Skeletal muscle tissue (tissue), 4 donors: ENCODE data around the gene KIFC3. TPM values are rescaled to one million over a fixed set of nuclear protein-coding genes. Genes with fewer than 3 reads are reported as not detected.
A peak's percentile ranks its signal among the peaks of the same experiment; 100 is the strongest.

Source experiments
- H3K27ac ChIP-seq: one replicate; pipeline ENCODE4 v1.7.0; 2013; ENCODE audit warnings: mild to moderate bottlenecking, low read depth, low read length, inconsistent platforms
- H3K27me3 ChIP-seq, 3 donors: one replicate each; pipeline ENCODE4 v1.7.0; 2013; ENCODE audit warnings: low read length in 3 of 3; ENCODE audit not compliant: control insufficient read depth in 3 of 3, insufficient read depth in 3 of 3
- H3K36me3 ChIP-seq, 3 donors: one replicate each; pipeline ENCODE4 v1.7.0; 2013; ENCODE audit warnings: low read length in 3 of 3; ENCODE audit not compliant: control insufficient read depth in 3 of 3, insufficient read depth in 3 of 3
- H3K4me1 ChIP-seq, 3 donors: one replicate each; pipeline ENCODE4 v1.7.0; 2013; ENCODE audit warnings: low read length in 3 of 3, mild to moderate bottlenecking in 3 of 3; ENCODE audit not compliant: control insufficient read depth in 3 of 3, insufficient read depth in 3 of 3
- H3K4me3 ChIP-seq, 3 donors: one replicate each; pipeline ENCODE4 v1.7.0; 2013; ENCODE audit warnings: low read length in 3 of 3
- H3K9ac ChIP-seq, 3 donors: one replicate each; pipeline ENCODE4 v1.7.0; 2013; ENCODE audit warnings: low read length in 3 of 3, mild to moderate bottlenecking in 3 of 3, moderate library complexity in 2 of 3, low read depth in 1 of 3
- H3K9me3 ChIP-seq, 3 donors: one replicate each; pipeline ENCODE4 v1.7.0; 2013; ENCODE audit warnings: low read length in 3 of 3; ENCODE audit not compliant: control insufficient read depth in 3 of 3
- total RNA-seq: library from RNA; depleted of rRNA; stranded (reverse); fragments of >200 nt; gene quantifications from one replicate; pipeline ENCODE4 v1.2.3, GENCODE V29; 2014
- donor health status: Osteomylitis.

KIFC3 gene
- total RNA-seq, 1 donor from 2014 or later, result 9.9 TPM

GRCh38 chr16:57825298-57826044, 23.2 kb upstream of the KIFC3 start:
- H3K36me3 ChIP-seq, result no peaks in the 10 kb centered on the region
- no peaks in the 10 kb centered on the region for H3K9me3 ChIP-seq
- no peak overlapping the region for H3K27ac ChIP-seq
- peaks cover 24 to 31% (median 29%) of the 10 kb centered on the region in 3 donors for H3K4me1 ChIP-seq
- H3K27me3 ChIP-seq, result no peaks in the 10 kb centered on the region
- H3K9ac ChIP-seq, result no peak overlapping the region
- H3K4me3 ChIP-seq, result no peak overlapping the region

GRCh38 chr16:57824888-57825287, 22.6 kb upstream of the KIFC3 start:
- Histone ChIP-seq H3K36me3 (no peaks in the 10 kb centered on the region), H3K27me3 (no peaks in the 10 kb centered on the region), H3K4me1 (peaks cover 23 to 31% (median 28%) of the 10 kb centered on the region in 3 donors), H3K9ac (no peak overlapping the region), H3K4me3 (no peak overlapping the region), H3K9me3 (no peaks in the 10 kb centered on the region), H3K27ac (no peak overlapping the region)

- Histone ChIP-seq H3K4me1 (peaks cover 16 to 24% (median 22%) of the 10 kb centered on the region in 3 donors), H3K27me3 (no peaks in the 10 kb centered on the region), H3K4me3 (no peak overlapping the region), H3K36me3 (no peaks in the 10 kb centered on the region), H3K9ac (no peak overlapping the region), H3K9me3 (no peaks in the 10 kb centered on the region), H3K27ac (no peak overlapping the region)
These were observed 21.5 kb upstream of the KIFC3 start for GRCh38 chr16:57823836-57824235.

- Histone ChIP-seq H3K36me3 (no peaks in the 10 kb centered on the region), H3K27me3 (no peaks in the 10 kb centered on the region), H3K27ac (no peak overlapping the region), H3K9ac (no peak overlapping the region), H3K9me3 (no peaks in the 10 kb centered on the region), H3K4me1 (peaks cover 14 to 19% (median 17%) of the 10 kb centered on the region in 3 donors), H3K4me3 (no peak overlapping the region)
These were observed 20.6 kb upstream of the KIFC3 start for GRCh38 chr16:57822856-57823255.

- no peak overlapping the region for H3K9ac ChIP-seq
- peaks cover 7 to 13% (median 10%) of the 10 kb centered on the region in 3 donors for H3K4me1 ChIP-seq
- no peak overlapping the region for H3K27ac ChIP-seq
- no peaks in the 10 kb centered on the region for H3K27me3 ChIP-seq
- H3K9me3 ChIP-seq, result no peaks in the 10 kb centered on the region
- H3K36me3 ChIP-seq, result no peaks in the 10 kb centered on the region
- H3K4me3 ChIP-seq, result no peak overlapping the region
These were observed 19.8 kb upstream of the KIFC3 start for GRCh38 chr16:57822018-57822553.

- Histone ChIP-seq H3K4me3 (no peak overlapping the region), H3K9me3 (no peaks in the 10 kb centered on the region), H3K27me3 (no peaks in the 10 kb centered on the region), H3K4me1 (peaks cover 4 to 13% (median 9%) of the 10 kb centered on the region in 3 donors), H3K9ac (no peak overlapping the region), H3K36me3 (no peaks in the 10 kb centered on the region), H3K27ac (no peak overlapping the region)
These were observed 19.1 kb upstream of the KIFC3 start for GRCh38 chr16:57821149-57821971.

GRCh38 chr16:57818377-57819064, 16.2 kb upstream of the KIFC3 start:
- Histone ChIP-seq H3K4me1 (peaks cover 18 to 33% (median 26%) of the 10 kb centered on the region in 3 donors), H3K9me3 (no peaks in the 10 kb centered on the region), H3K27me3 (no peaks in the 10 kb centered on the region), H3K4me3 (no peak overlapping the region), H3K36me3 (no peaks in the 10 kb centered on the region), H3K9ac (no peak overlapping the region), H3K27ac (no peak overlapping the region)

GRCh38 chr16:57817680-57818079, 15.4 kb upstream of the KIFC3 start:
- H3K4me1 ChIP-seq, result peaks cover 19 to 38% (median 31%) of the 10 kb centered on the region in 3 donors
- H3K36me3 ChIP-seq, result no peaks in the 10 kb centered on the region
- no peaks in the 10 kb centered on the region for H3K9me3 ChIP-seq
- no peak overlapping the region for H3K27ac ChIP-seq
- no peaks in the 10 kb centered on the region for H3K27me3 ChIP-seq
- H3K9ac ChIP-seq, result no peak overlapping the region
- H3K4me3 ChIP-seq, result no peak overlapping the region

- no peaks in the 10 kb centered on the region for H3K9me3 ChIP-seq
- H3K4me3 ChIP-seq, result peak overlapping the region; percentile 26 to 43 (median 35)
- peaks cover 22 to 40% (median 34%) of the 10 kb centered on the region in 3 donors for H3K4me1 ChIP-seq
- peak overlapping the region; percentile 10 to 68 (median 65) for H3K9ac ChIP-seq
- no peaks in the 10 kb centered on the region for H3K36me3 ChIP-seq
- no peaks in the 10 kb centered on the region for H3K27me3 ChIP-seq
- H3K27ac ChIP-seq, result peak overlapping the region; percentile 95
These were observed 13.9 kb upstream of the KIFC3 start for GRCh38 chr16:57815987-57816745.
